Ishikawa (cell line): ENCODE measurements around the gene TANGO6.

Experiments
- CEBPB ChIP-seq: IDR thresholded peaks from 2 replicates; pipeline ENCODE4 v1.6.1; 2012
- CREB1 ChIP-seq: IDR thresholded peaks from 2 replicates; pipeline ENCODE4 v1.6.1; 2012; ENCODE audit warnings: low read depth
- EP300 ChIP-seq: IDR thresholded peaks from 2 replicates; pipeline ENCODE4 v1.6.1; 2012; ENCODE audit warnings: borderline replicate concordance
- FOXM1 ChIP-seq: IDR thresholded peaks from 2 replicates; pipeline ENCODE4 v1.6.1; 2012; ENCODE audit warnings: low read depth, borderline replicate concordance
- MAX ChIP-seq: IDR thresholded peaks from 2 replicates; pipeline ENCODE4 v1.6.1; 2012
- NFIC ChIP-seq: IDR thresholded peaks from 2 replicates; pipeline ENCODE4 v1.6.1; 2012
- RAD21 ChIP-seq: IDR thresholded peaks from 2 replicates; pipeline ENCODE4 v1.6.1; 2012; ENCODE audit warnings: low read depth
- TAF1 ChIP-seq: IDR thresholded peaks from 2 replicates; pipeline ENCODE4 v1.6.1; 2012; ENCODE audit warnings: low read depth, mild to moderate bottlenecking
- TCF12 ChIP-seq: IDR thresholded peaks from 2 replicates; pipeline ENCODE4 v1.6.1; 2012; ENCODE audit warnings: low read depth
- TEAD4 ChIP-seq: IDR thresholded peaks from 2 replicates; pipeline ENCODE4 v1.6.1; 2012
- ZBTB7A ChIP-seq: IDR thresholded peaks from 2 replicates; pipeline ENCODE4 v1.6.1; 2012; ENCODE audit warnings: low read depth

- TF ChIP-seq FOXM1 (no peak), CEBPB (no peak), TEAD4 (no peak), NFIC (no peak), TCF12 (no peak), TAF1 (no peak), RAD21 (no peak), ZBTB7A (no peak), CREB1 (no peak), MAX (no peak), EP300 (no peak)
These were observed 14.1 kb downstream of the TANGO6 start for GRCh38 chr16:68857479-68857878.
